Mucosa of descending colon (tissue), 3 donors: ENCODE data around the gene DACH1. TPM values are rescaled to one million over a fixed set of nuclear protein-coding genes. Genes with fewer than 3 reads are reported as not detected.
A peak's percentile ranks its signal among the peaks of the same experiment; 100 is the strongest.

Experiments used
- ATAC-seq: fragments of 200-7000 bp; cut with Tn5 transposase; one replicate; pipeline ENCODE4 v1.9.1; 2020; ENCODE audit warnings: mild to moderate bottlenecking, moderate library complexity
- DNase-seq, 3 donors: peaks; one replicate each; pipeline ENCODE4 v3.0.0-alpha.2; 2020
- H3K36me3 ChIP-seq: fragments of 200-600 bp; one replicate; pipeline ENCODE4 v1.8.0; 2021; ENCODE audit warnings: low read depth, mild to moderate bottlenecking
- H3K4me1 ChIP-seq: fragments of 200-600 bp; one replicate; pipeline ENCODE4 v1.8.0; 2021; ENCODE audit warnings: low read depth, mild to moderate bottlenecking
- H3K4me3 ChIP-seq: fragments of 200-600 bp; one replicate; pipeline ENCODE4 v1.8.0; 2021; ENCODE audit warnings: mild to moderate bottlenecking
- H3K9me3 ChIP-seq: fragments of 200-600 bp; one replicate; pipeline ENCODE4 v1.8.0; 2021; ENCODE audit warnings: mild to moderate bottlenecking
- intact Hi-C, 2 donors: fragments of 100-400 bp; cut with DNase I in 1 of 2; cut with micrococcal nuclease in 1 of 2; formaldehyde crosslinking; loops; one replicate each; pipeline versions ENCODE4 v1.11.0 to v1.11.1; 2022; cut with DNase I, micrococcal nuclease
- total RNA-seq, 3 donors: library from RNA; stranded (reverse); fragmentation: NEBNext Ultra II Directional in 2 of 3; extraction: Animal tissue kit (Norgen Biotek cat#: 25700) in 2 of 3; gene quantifications; one replicate each; pipeline versions ENCODE4 v1.2.1 to v1.2.4, GENCODE V29; 2021 to 2023
- TF ChIP-seq, protein P1 (sequence below): fragments of 200-600 bp; IDR thresholded peaks from one replicate; pipeline ENCODE4 v1.8.0; 2022; ENCODE audit warnings: antibody characterized with exemption, mild to moderate bottlenecking
- donor health status: DM: no; HTN: no; CAD: no; lungs with moderate emphysema.
- donor health status: DM: no; HTN: no; CAD: no.
- donor health status: DM: no; HTN: yes; CAD: no.

DACH1 gene
- total RNA-seq, 3 donors from 2014 or later, result 3.2 to 6.5 (median 6.4) TPM

DNA sequence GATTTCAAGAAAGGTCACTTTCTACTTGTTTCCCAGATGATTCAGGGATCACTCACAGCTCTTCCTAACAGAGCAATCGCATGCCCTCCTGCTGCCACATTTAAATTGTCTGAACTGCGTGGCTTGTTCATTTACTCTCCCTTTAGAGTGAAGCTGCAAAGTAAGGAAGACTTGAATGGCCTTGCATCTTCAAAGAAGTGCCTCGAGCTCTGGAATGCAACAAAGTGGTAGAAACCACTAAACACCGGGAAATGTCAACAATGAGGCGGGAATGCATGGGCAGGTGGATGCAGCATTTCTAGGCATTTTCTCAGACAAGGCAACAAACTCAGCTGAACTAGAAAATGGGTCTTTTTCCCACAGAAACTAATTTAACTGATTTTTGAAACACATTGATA, 10.3 kb upstream of the DACH1 start:
- no peaks in the 10 kb centered on the region for H3K9me3 ChIP-seq
- intact Hi-C loops, result loop anchor here in 1 of 2 donors (10.0 kb wide), 1 partner anchor 572 kb away; no protein-coding TSS in a partner anchor
- TF ChIP-seq, protein P1, sequence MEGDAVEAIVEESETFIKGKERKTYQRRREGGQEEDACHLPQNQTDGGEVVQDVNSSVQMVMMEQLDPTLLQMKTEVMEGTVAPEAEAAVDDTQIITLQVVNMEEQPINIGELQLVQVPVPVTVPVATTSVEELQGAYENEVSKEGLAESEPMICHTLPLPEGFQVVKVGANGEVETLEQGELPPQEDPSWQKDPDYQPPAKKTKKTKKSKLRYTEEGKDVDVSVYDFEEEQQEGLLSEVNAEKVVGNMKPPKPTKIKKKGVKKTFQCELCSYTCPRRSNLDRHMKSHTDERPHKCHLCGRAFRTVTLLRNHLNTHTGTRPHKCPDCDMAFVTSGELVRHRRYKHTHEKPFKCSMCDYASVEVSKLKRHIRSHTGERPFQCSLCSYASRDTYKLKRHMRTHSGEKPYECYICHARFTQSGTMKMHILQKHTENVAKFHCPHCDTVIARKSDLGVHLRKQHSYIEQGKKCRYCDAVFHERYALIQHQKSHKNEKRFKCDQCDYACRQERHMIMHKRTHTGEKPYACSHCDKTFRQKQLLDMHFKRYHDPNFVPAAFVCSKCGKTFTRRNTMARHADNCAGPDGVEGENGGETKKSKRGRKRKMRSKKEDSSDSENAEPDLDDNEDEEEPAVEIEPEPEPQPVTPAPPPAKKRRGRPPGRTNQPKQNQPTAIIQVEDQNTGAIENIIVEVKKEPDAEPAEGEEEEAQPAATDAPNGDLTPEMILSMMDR, result no peak
- DNase-seq (no peak), ATAC-seq (no peak)
- H3K4me1 ChIP-seq, result peaks cover 3% of the 10 kb centered on the region
- no peak overlapping the region for H3K4me3 ChIP-seq
- no peaks in the 10 kb centered on the region for H3K36me3 ChIP-seq

- Histone ChIP-seq H3K4me3 (no peak overlapping the region), H3K4me1 (peaks cover 3% of the 10 kb centered on the region), H3K9me3 (no peaks in the 10 kb centered on the region), H3K36me3 (no peaks in the 10 kb centered on the region)
- TF ChIP-seq, protein P1, result no peak
- DNase-seq (no peak), ATAC-seq (no peak)
- intact Hi-C loops, result loop anchor here in 1 of 2 donors (10.0 kb wide), 1 partner anchor 572 kb away; no protein-coding TSS in a partner anchor
These were observed 9.7 kb upstream of the DACH1 start for GRCh38 chr13:71876648-71877255.

DNA sequence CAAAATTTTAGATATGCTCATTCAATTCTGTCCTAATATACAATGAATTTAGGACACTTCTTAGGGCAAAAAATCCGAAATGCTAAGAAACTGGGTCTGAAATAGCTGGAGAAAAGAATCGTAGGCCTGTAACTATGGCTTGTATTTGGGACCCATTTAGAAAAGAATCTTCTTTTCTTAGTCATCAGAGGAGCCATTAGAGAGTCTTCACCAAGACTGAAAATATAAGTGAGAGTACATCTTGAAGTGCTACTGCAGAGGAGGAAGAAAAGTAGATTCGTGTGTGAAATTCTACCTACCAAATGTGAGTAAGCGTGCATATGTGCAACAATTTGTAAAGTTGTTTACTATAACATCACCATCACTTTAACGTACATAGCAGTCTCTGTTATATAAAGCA, 8.8 kb upstream of the DACH1 start:
- no peak for ATAC-seq
- intact Hi-C loops, result loop anchor here in 1 of 2 donors (10.0 kb wide), 1 partner anchor 571 kb away; no protein-coding TSS in a partner anchor
- no peak overlapping the region for H3K4me3 ChIP-seq
- DNase-seq, result no peak
- no peaks in the 10 kb centered on the region for H3K36me3 ChIP-seq
- peaks cover 4% of the 10 kb centered on the region for H3K4me1 ChIP-seq
- no peaks in the 10 kb centered on the region for H3K9me3 ChIP-seq
- TF ChIP-seq, protein P1, result no peak

GRCh38 chr13:71874458-71874857, 7.5 kb upstream of the DACH1 start:
- DNase-seq, result peak in 1 of 3 donors; percentile 27
- Histone ChIP-seq H3K4me1 (peaks cover 6% of the 10 kb centered on the region), H3K36me3 (no peaks in the 10 kb centered on the region), H3K9me3 (no peaks in the 10 kb centered on the region), H3K4me3 (no peak overlapping the region)
- intact Hi-C loops, result loop anchor here in 1 of 2 donors (10.0 kb wide), 1 partner anchor 570 kb away; no protein-coding TSS in a partner anchor
- ATAC-seq, result peak; percentile 85
- TF ChIP-seq, protein P1, result no peak

- DNase-seq (no peak), ATAC-seq (peak; percentile 60)
- intact Hi-C loops, result loop anchor here in 1 of 2 donors (10.0 kb wide), 1 partner anchor 569 kb away; no protein-coding TSS in a partner anchor
- no peak overlapping the region for H3K4me3 ChIP-seq
- TF ChIP-seq, protein P1, result no peak
- H3K36me3 ChIP-seq, result no peaks in the 10 kb centered on the region
- peaks cover 3% of the 10 kb centered on the region for H3K4me1 ChIP-seq
- no peaks in the 10 kb centered on the region for H3K9me3 ChIP-seq
These were observed 6.6 kb upstream of the DACH1 start for GRCh38 chr13:71873418-71874247.
